OCI-LY3 (cell line): ENCODE data around the gene WRNIP1.

Experiments
- CTCF ChIP-seq: fragments of 200-600, 300-600 bp; sonication (generic); IDR thresholded peaks from 2 replicates; pipeline ENCODE4 v1.5.1; 2014; ENCODE audit warnings: antibody characterized with exemption, low read length, low read depth
- EZH2phosphoT487 ChIP-seq: fragments of 200-600 bp; shearing (Covaris generic); IDR thresholded peaks from 2 replicates; pipeline ENCODE4 v1.6.1; 2018; ENCODE audit warnings: antibody characterized with exemption, mixed run types, low read depth

- TF ChIP-seq EZH2phosphoT487 (no peak), CTCF (no peak)
These were observed 8.3 kb downstream of the WRNIP1 start for GRCh38 chr6:2773449-2773848.
